MCF 10A (cell line): Measurements from ENCODE around the gene GZF1. TPM values are rescaled to one million over a fixed set of nuclear protein-coding genes. Genes with fewer than 3 reads are reported as not detected.

Experiments
- BruUV-seq: library from RNA; stranded (reverse); fragments of 400-500 nt; replicated peaks from 2 replicates; lab custom pipeline; 2021; lab: Mats Ljungman, UMichigan
- CTCF ChIA-PET: fragments of 300-600 bp; sonication (Branson Sonifier 250); formaldehyde crosslinking; extraction: SDS; loops from one replicate; lab custom pipeline; 2021; ENCODE audit warnings: antibody characterized with exemption, inconsistent platforms; lab: Yijun Ruan, JAX
- POLR2A ChIA-PET: fragments of 300-600, 350-650 bp; sonication (Branson Sonifier 250); formaldehyde crosslinking; extraction: SDS; loops from one replicate; lab custom pipeline; 2020; ENCODE audit warnings: antibody characterized with exemption, inconsistent platforms; lab: Yijun Ruan, JAX
- DNase-seq: peaks from one replicate; pipeline ENCODE4 v3.0.0-alpha.2; 2018; ENCODE audit not compliant: unreplicated experiment
- H3K27ac Mint-ChIP-seq: one replicate; pipeline ENCODE4 v1.8.0; 2022; ENCODE audit warnings: mild to moderate bottlenecking, low read depth, mixed read lengths; ENCODE audit not compliant: unreplicated experiment
- H3K27me3 Mint-ChIP-seq: one replicate; pipeline ENCODE4 v1.8.0; 2022; ENCODE audit warnings: mixed read lengths; ENCODE audit not compliant: insufficient read depth, unreplicated experiment
- H3K36me3 Mint-ChIP-seq: one replicate; pipeline ENCODE4 v1.8.0; 2022; ENCODE audit warnings: mild to moderate bottlenecking, moderate library complexity, mixed read lengths; ENCODE audit not compliant: insufficient read depth, unreplicated experiment
- H3K4me1 Mint-ChIP-seq: one replicate; pipeline ENCODE4 v1.8.0; 2022; ENCODE audit warnings: mixed read lengths; ENCODE audit not compliant: insufficient read depth, unreplicated experiment
- H3K4me3 Mint-ChIP-seq: one replicate; pipeline ENCODE4 v1.8.0; 2022; ENCODE audit warnings: mild to moderate bottlenecking, moderate library complexity, mixed read lengths; ENCODE audit not compliant: unreplicated experiment
- H3K9me3 Mint-ChIP-seq: one replicate; pipeline ENCODE4 v1.8.0; 2022; ENCODE audit warnings: mixed read lengths; ENCODE audit not compliant: unreplicated experiment
- CTCF ChIP-seq: fragments of 200-600 bp; IDR thresholded peaks from one replicate; pipeline ENCODE4 v1.8.0; 2022; ENCODE audit warnings: antibody characterized with exemption, mild to moderate bottlenecking; ENCODE audit not compliant: unreplicated experiment
- intact Hi-C: fragments of 100-400 bp; cut with micrococcal nuclease; formaldehyde crosslinking; loops from 2 replicates; pipeline ENCODE4 v1.14.1; 2022
- total RNA-seq: library from RNA; stranded (reverse); gene quantifications from 2 replicates; pipeline ENCODE4 v1.2.3, GENCODE V29; 2022

The GZF1 gene
- total RNA-seq, 1 experiment from 2014 or later: 15.5 TPM

DNA sequence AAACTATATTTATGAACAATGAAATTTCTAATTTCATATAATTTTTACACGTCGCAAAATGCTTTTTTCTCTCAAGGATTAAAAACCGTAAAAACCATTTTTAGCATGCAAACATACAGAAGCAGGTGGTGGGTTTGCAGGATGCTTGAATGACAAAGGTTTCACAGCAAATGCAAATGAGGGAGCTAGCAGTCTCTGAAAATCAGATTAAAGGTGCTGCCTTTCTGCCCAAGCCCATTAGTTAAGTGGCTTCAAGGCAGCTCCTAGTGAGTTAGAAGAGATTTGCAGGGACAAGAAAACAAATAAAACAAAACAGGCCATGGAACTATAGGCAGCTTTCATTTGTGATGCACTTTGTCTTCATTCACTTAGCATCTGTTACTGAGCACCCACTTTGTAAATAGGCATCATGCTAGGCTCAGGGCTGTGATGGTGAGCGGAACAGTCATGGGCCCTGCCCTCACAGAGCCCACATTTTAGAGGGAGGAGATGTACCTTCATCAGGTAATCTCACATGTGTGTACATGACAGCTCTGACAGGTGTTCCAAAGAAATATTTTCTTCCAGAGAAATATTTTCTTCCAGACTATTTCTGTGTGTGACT lies 29.8 kb downstream of the GZF1 start:
- no peak for DNase-seq
- Mint-ChIP-seq H3K4me3 (no peak overlapping the region), H3K9me3 (no peaks in the 10 kb centered on the region), H3K4me1 (no peaks in the 10 kb centered on the region), H3K36me3 (peaks cover 52% of the 10 kb centered on the region), H3K27me3 (no peaks in the 10 kb centered on the region), H3K27ac (no peak overlapping the region)
- CTCF ChIA-PET: interaction anchor here (0.6 to 2.3 kb wide), 8 partner anchors 12 to 1669 kb away, joined by 3 to 13 read pairs (median 3); no protein-coding TSS in a partner anchor
- BruUV-seq: no TSS peak
- POLR2A ChIA-PET: interaction anchor here (0.9 to 2.2 kb wide), 6 partner anchors 9 to 42 kb away, joined by 3 to 7 read pairs (median 4); no protein-coding TSS in a partner anchor
- intact Hi-C loops: no loop called here
- TF ChIP-seq CTCF: no peak

DNA sequence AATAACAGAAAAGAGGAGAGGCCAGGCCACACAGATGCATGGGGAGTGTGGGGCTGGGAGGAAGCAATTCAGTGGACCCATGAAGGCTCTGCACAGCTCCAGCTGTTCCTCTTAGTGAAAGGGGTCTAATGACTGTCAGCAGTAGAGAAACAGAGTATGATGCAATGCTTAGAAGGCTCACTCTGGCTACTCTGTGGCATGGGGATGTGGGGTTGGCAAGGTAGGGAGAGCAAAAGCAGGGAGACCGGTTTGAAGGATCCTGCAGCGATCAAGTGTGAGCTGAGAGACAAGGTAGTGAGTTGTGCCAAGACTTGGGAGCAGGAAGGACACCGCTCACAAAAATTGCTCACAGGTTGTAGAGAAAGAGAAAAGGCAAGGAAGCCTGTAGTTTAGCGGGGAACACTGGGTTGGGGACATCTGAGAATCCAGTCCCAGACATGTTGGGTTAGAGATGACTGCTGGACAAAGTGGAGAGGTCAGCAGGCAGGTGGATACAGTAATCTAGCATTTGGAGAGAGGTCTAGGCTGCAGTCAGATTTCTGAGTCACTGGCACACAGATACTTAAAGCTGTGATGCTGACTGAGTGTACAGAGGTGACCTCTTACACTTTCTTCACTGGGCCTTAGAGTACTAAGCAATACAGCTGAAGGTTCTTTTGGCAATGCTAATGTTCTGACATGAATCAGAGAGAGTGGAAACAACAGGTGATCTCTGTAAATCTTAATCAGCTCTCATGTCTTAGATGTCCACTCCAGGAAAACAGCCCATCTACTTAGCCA lies 32.2 kb downstream of the GZF1 start:
- BruUV-seq: no TSS peak
- H3K27me3 Mint-ChIP-seq: no peaks in the 10 kb centered on the region
- H3K9me3 Mint-ChIP-seq: no peaks in the 10 kb centered on the region
- peak overlapping the region; percentile 9 for H3K27ac Mint-ChIP-seq
- H3K36me3 Mint-ChIP-seq: peaks cover 70% of the 10 kb centered on the region
- ChIA-PET POLR2A (interaction anchor here (0.6 to 0.9 kb wide), 4 partner anchors 10 to 26 kb away, joined by 3 read pairs; no protein-coding TSS in a partner anchor), CTCF (interaction anchor here (0.9 kb wide), 1 partner anchor 14 kb away, joined by 3 read pairs; no protein-coding TSS in a partner anchor)
- intact Hi-C loops: no loop called here
- TF ChIP-seq CTCF: no peak
- no peak for DNase-seq
- H3K4me1 Mint-ChIP-seq: no peaks in the 10 kb centered on the region
- H3K4me3 Mint-ChIP-seq: no peak overlapping the region

DNA sequence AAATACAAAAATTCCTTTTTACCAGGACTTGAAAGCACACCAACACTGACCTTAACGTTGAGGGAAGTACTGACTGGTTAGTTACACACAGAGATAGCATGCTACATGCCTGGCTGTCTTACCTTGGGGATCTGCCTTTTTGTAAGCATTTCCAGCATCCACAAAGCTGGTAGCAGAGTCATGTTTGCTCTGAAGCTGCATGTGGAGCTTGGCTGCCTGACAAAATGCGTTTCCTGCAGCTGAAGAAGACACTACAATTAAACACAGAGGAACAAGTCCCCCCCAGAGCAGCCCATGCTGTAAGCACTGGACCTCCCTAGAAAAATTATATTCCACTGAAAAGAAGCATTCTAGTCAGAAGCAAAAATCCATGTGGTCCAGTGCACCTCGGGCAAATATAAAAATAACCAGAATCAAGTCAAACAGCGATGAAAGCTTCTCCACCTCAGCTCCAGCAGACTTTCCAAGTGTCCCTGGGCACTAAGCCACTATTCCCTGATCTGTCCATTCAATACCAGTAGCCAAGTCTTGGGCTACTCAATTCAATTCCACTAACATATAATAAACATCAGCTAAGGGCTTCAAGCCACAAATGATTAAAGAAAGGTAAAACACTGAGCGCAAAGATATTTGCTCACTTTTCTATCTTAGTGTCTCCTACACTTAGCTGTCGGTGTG lies 35.1 kb downstream of the GZF1 start:
- Mint-ChIP-seq H3K4me1 (no peaks in the 10 kb centered on the region), H3K9me3 (no peaks in the 10 kb centered on the region), H3K4me3 (no peak overlapping the region), H3K27me3 (no peaks in the 10 kb centered on the region), H3K36me3 (peaks cover 63% of the 10 kb centered on the region), H3K27ac (no peak overlapping the region)
- intact Hi-C loops: no loop called here
- POLR2A ChIA-PET: interaction anchor here (0.7 to 1.4 kb wide), 2 partner anchors 23 to 26 kb away, joined by 3 read pairs; no protein-coding TSS in a partner anchor
- no TSS peak for BruUV-seq
- CTCF ChIA-PET: no interaction called here
- no peak for DNase-seq
- no peak for TF ChIP-seq CTCF

DNA sequence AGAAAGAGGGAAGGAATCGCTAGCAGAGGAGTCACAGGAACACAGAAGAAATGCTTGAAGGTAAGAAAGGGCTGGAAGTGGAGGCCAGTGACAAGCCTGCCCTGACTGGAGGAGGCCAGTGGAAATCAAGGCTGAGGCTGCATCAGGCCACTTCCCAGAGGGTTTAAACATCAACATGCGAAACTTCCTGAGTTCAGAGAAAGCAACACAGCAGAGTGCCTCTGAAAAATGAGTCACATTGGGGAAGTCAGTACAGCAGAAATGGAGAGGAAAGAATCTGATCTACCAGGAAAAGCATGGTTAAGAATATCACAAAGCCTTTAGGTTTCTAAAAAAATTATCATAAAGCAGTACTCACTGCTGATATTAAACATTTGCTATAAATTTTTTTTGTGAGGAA lies 36.0 kb downstream of the GZF1 start:
- intact Hi-C loops: no loop called here
- no TSS peak for BruUV-seq
- Mint-ChIP-seq H3K27ac (no peak overlapping the region), H3K4me1 (no peaks in the 10 kb centered on the region), H3K9me3 (no peaks in the 10 kb centered on the region), H3K36me3 (peaks cover 57% of the 10 kb centered on the region), H3K27me3 (no peaks in the 10 kb centered on the region), H3K4me3 (no peak overlapping the region)
- ChIA-PET CTCF (no interaction called here), POLR2A (interaction anchor here (0.7 to 1.4 kb wide), 2 partner anchors 22 to 26 kb away, joined by 3 read pairs; no protein-coding TSS in a partner anchor)
- no peak for DNase-seq
- no peak for TF ChIP-seq CTCF
